ENCODE data around the gene MYCBPAP. TPM values are rescaled to one million over a fixed set of nuclear protein-coding genes. Genes with fewer than 3 reads are reported as not detected.

Gene MYCBPAP
- total and polyA plus RNA-seq, 2 donors (not counting 1 experiment from before 2014, with no cell fraction given), result 0.16 to 3.0 TPM

DNA sequence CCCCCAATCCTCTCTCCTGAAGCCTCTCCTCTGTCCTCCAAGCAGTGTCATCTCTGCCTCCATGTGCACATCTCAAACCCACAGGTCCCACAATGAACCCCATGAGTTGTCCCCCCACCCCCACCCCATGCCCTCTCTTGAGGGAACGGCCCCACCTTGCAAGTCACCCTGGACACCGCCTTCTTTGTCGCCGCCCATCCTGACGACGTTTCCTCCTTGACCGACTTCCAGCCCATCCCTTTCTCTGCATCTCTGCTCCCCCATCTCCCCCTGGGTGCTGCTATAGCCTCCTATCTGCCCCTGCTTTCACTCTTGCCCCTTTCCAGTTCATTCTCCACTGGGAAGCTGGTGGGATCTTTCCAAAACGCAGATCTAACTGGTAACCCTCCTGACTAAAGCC lies 37.1 kb downstream of the MYCBPAP start:
- no peak overlapping the region for H3K4me2 ChIP-seq (ENCODE audit: extremely low read depth, insufficient read depth, low read length)
- no peak overlapping the region for H3K27ac ChIP-seq (ENCODE audit: insufficient read depth, low read length)
- no peaks in the 10 kb centered on the region for H4K20me1 ChIP-seq (ENCODE audit: control insufficient read depth, extremely low read depth, insufficient read depth, low read length)
- no peak overlapping the region for H3K4me3 ChIP-seq (replicated peaks in 1 of 4; ENCODE audit: control extremely low read depth in 1 of 4, insufficient read depth in 1 of 4, low read depth in 3 of 4, low read length in 4 of 4)
- H3K79me2 ChIP-seq (ENCODE audit: control insufficient read depth, insufficient read depth, low read length), result peaks cover 3% of the 10 kb centered on the region
- H3K9me3 ChIP-seq (ENCODE audit: control insufficient read depth, insufficient read depth, low read depth, low read length), result no peaks in the 10 kb centered on the region
- no peak overlapping the region for H2AFZ ChIP-seq (ENCODE audit: low read length)
- peaks cover 4% of the 10 kb centered on the region for H3K36me3 ChIP-seq (ENCODE audit: control insufficient read depth, insufficient read depth, low read length)
- H3K9ac ChIP-seq (ENCODE audit: insufficient read depth, low read length), result no peak overlapping the region
- H3K4me1 ChIP-seq (ENCODE audit: control insufficient read depth, extremely low read depth, insufficient read depth, low read length), result peaks cover 11% of the 10 kb centered on the region
- H3K27me3 ChIP-seq (ENCODE audit: control insufficient read depth, insufficient read depth, low read length), result no peaks in the 10 kb centered on the region
- TF ChIP-seq EZH2 (IDR thresholded peaks at IDR 0.05; ENCODE audit: low read length, missing control alignments), result no peak
- TF ChIP-seq, protein P1, sequence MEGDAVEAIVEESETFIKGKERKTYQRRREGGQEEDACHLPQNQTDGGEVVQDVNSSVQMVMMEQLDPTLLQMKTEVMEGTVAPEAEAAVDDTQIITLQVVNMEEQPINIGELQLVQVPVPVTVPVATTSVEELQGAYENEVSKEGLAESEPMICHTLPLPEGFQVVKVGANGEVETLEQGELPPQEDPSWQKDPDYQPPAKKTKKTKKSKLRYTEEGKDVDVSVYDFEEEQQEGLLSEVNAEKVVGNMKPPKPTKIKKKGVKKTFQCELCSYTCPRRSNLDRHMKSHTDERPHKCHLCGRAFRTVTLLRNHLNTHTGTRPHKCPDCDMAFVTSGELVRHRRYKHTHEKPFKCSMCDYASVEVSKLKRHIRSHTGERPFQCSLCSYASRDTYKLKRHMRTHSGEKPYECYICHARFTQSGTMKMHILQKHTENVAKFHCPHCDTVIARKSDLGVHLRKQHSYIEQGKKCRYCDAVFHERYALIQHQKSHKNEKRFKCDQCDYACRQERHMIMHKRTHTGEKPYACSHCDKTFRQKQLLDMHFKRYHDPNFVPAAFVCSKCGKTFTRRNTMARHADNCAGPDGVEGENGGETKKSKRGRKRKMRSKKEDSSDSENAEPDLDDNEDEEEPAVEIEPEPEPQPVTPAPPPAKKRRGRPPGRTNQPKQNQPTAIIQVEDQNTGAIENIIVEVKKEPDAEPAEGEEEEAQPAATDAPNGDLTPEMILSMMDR (conservative IDR thresholded peaks at IDR 0.05 in 1 of 2, IDR thresholded peaks at IDR 0.05 in 1 of 2; ENCODE audit: low read depth in 1 of 2, low read length in 2 of 2), result no peak
- DNase-seq (ENCODE audit: low read depth in 2 of 2), result no peak

DNA sequence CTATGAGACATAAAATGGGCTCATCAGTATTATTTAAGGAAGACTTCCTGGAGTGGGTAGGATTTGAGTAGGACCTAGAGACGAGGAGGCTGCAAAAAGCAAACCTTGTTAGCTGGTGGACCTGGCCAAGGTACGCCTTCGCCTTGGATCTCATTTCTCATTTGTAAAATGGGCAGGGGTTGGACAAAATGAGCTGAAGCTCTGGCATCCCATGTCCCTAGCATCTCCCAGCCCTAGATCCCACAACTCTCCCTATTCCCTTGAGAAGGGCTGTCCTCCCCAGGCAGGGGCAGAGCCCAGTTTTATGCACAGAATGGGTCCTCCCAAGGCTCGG lies 38.4 kb downstream of the MYCBPAP start:
- Histone ChIP-seq H4K20me1 (ENCODE audit: control insufficient read depth, extremely low read depth, insufficient read depth, low read length) (no peaks in the 10 kb centered on the region), H3K9ac (ENCODE audit: insufficient read depth, low read length) (no peak overlapping the region), H3K9me3 (ENCODE audit: control insufficient read depth, insufficient read depth, low read depth, low read length) (no peaks in the 10 kb centered on the region), H3K27ac (ENCODE audit: insufficient read depth, low read length) (no peak overlapping the region), H2AFZ (ENCODE audit: low read length) (no peak overlapping the region), H3K4me2 (ENCODE audit: extremely low read depth, insufficient read depth, low read length) (no peak overlapping the region), H3K27me3 (ENCODE audit: control insufficient read depth, insufficient read depth, low read length) (no peaks in the 10 kb centered on the region), H3K79me2 (ENCODE audit: control insufficient read depth, insufficient read depth, low read length) (peaks cover 3% of the 10 kb centered on the region), H3K36me3 (ENCODE audit: control insufficient read depth, insufficient read depth, low read length) (peaks cover 8% of the 10 kb centered on the region), H3K4me3 (replicated peaks in 1 of 4; ENCODE audit: control extremely low read depth in 1 of 4, insufficient read depth in 1 of 4, low read depth in 3 of 4, low read length in 4 of 4) (peak overlapping the region in 1 of 4 experiments; percentile 74), H3K4me1 (ENCODE audit: control insufficient read depth, extremely low read depth, insufficient read depth, low read length) (peaks cover 9% of the 10 kb centered on the region)
- TF ChIP-seq, protein P1 (conservative IDR thresholded peaks at IDR 0.05 in 1 of 2, IDR thresholded peaks at IDR 0.05 in 1 of 2; ENCODE audit: low read depth in 1 of 2, low read length in 2 of 2), result no peak
- no peak for TF ChIP-seq EZH2 (IDR thresholded peaks at IDR 0.05; ENCODE audit: low read length, missing control alignments)
- DNase-seq (ENCODE audit: low read depth in 2 of 2), result no peak

DNA sequence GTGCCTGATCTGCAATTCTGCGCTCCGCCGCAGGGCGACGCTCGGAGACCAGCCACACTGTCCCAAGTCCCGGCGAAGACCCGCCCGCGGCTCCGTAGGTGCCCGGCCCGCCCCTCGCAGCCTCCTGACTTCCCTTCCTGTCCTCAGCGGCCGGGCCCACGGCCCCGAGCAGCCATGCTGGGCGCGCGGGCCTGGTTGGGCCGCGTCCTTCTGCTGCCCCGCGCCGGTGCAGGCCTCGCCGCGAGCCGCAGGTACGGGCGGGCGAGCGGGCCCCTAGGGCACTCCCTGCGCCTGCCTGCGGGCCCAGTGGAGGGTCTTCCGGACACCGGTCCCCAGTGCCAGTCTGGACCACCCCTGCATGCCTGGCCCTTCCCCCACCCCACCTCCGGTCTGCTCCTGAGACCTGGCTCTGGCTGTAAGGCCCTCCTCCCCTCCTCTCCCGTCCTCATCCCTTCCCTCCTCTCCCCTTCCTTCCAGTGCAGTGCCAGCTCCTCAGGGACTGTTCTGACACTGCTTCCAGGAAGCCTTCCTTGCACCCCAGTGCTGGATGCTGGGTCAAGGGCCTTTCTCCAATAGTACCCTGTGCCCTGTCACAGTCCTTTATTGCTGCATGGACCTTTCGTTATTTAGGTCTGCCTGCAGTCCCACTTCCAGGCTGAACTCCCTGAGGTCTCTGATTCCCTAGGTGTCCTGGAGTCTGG lies 38.9 kb downstream of the MYCBPAP start, which contains the start of gene SPATA20:
SPATA20 (plus strand) TSS at position 140 of the 701 bp plus-strand sequence; CDS start at position 175, 35 bp downstream.
- H3K27ac ChIP-seq (ENCODE audit: insufficient read depth, low read length), result peak within 1 kb of the TSS; percentile 57
- peak within 1 kb of the TSS; percentile 72 for H3K9ac ChIP-seq (ENCODE audit: insufficient read depth, low read length)
- peaks cover 3% of the 10 kb centered on the region for H3K79me2 ChIP-seq (ENCODE audit: control insufficient read depth, insufficient read depth, low read length)
- H3K4me3 ChIP-seq (replicated peaks in 1 of 4; ENCODE audit: control extremely low read depth in 1 of 4, insufficient read depth in 1 of 4, low read depth in 3 of 4, low read length in 4 of 4), result peak within 1 kb of the TSS; percentile 65 to 76 (median 70)
- peak; percentile 85 to 87 for DNase-seq (ENCODE audit: low read depth in 2 of 2)
- no peak for TF ChIP-seq EZH2 (IDR thresholded peaks at IDR 0.05; ENCODE audit: low read length, missing control alignments)
- TF ChIP-seq, protein P1 (conservative IDR thresholded peaks at IDR 0.05 in 1 of 2, IDR thresholded peaks at IDR 0.05 in 1 of 2; ENCODE audit: low read depth in 1 of 2, low read length in 2 of 2), result peak; percentile 86 to 89
- H3K9me3 ChIP-seq (ENCODE audit: control insufficient read depth, insufficient read depth, low read depth, low read length), result no peaks in the 10 kb centered on the region
- H3K4me1 ChIP-seq (ENCODE audit: control insufficient read depth, extremely low read depth, insufficient read depth, low read length), result peaks cover 9% of the 10 kb centered on the region
- no peaks in the 10 kb centered on the region for H4K20me1 ChIP-seq (ENCODE audit: control insufficient read depth, extremely low read depth, insufficient read depth, low read length)
- peak within 1 kb of the TSS; percentile 99 for H3K4me2 ChIP-seq (ENCODE audit: extremely low read depth, insufficient read depth, low read length)
- H2AFZ ChIP-seq (ENCODE audit: low read length), result peak within 1 kb of the TSS; percentile 65
- H3K27me3 ChIP-seq (ENCODE audit: control insufficient read depth, insufficient read depth, low read length), result no peaks in the 10 kb centered on the region
- H3K36me3 ChIP-seq (ENCODE audit: control insufficient read depth, insufficient read depth, low read length), result peaks cover 8% of the 10 kb centered on the region
